Measurements from ENCODE around the gene UFD1.

DNA sequence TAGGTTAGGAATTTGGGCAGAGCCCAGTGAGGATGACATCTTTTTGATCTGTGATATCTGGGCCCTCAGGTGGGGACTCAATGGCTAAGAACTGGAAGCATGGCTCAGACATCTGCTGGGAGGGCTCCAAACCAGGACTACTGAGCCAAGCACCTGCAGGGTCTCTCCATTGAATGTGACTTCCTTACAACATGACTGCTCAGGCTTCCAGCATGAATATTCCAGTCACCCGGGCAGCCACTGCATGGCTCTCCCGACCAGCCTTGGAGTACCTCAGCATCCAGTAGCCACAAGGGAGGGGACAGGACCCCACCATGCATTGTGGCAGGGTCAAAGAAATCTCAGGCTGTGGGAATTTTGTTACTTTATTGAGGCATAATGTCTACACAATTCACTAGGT is 9.3 kb upstream of the UFD1 start:
- TF ChIP-seq RXRA (IDR thresholded peaks at IDR 0.05; ENCODE audit: borderline replicate concordance, low read depth) (no peak), FOXM1 (IDR thresholded peaks at IDR 0.05; ENCODE audit: low read depth) (no peak), YY1 (IDR thresholded peaks at IDR 0.05; ENCODE audit: low read depth) (no peak), EP300 (IDR thresholded peaks at IDR 0.05; ENCODE audit: borderline replicate concordance in 1 of 2, low read depth in 1 of 2, low read length in 1 of 2) (no peak), POLR2AphosphoS5 (IDR thresholded peaks at IDR 0.05; ENCODE audit: low read depth, low read length) (no peak), RAD21 (IDR thresholded peaks at IDR 0.05; ENCODE audit: low read length) (no peak), EZH2phosphoT487 (IDR thresholded peaks at IDR 0.05; ENCODE audit: borderline replicate concordance, low read depth) (no peak)
- TF ChIP-seq, protein P1, sequence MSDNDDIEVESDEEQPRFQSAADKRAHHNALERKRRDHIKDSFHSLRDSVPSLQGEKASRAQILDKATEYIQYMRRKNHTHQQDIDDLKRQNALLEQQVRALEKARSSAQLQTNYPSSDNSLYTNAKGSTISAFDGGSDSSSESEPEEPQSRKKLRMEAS (IDR thresholded peaks at IDR 0.05; ENCODE audit: low read depth): no peak
- TF ChIP-seq, protein P2, sequence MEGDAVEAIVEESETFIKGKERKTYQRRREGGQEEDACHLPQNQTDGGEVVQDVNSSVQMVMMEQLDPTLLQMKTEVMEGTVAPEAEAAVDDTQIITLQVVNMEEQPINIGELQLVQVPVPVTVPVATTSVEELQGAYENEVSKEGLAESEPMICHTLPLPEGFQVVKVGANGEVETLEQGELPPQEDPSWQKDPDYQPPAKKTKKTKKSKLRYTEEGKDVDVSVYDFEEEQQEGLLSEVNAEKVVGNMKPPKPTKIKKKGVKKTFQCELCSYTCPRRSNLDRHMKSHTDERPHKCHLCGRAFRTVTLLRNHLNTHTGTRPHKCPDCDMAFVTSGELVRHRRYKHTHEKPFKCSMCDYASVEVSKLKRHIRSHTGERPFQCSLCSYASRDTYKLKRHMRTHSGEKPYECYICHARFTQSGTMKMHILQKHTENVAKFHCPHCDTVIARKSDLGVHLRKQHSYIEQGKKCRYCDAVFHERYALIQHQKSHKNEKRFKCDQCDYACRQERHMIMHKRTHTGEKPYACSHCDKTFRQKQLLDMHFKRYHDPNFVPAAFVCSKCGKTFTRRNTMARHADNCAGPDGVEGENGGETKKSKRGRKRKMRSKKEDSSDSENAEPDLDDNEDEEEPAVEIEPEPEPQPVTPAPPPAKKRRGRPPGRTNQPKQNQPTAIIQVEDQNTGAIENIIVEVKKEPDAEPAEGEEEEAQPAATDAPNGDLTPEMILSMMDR (IDR thresholded peaks at IDR 0.05): no peak
- TF ChIP-seq, protein P3, sequence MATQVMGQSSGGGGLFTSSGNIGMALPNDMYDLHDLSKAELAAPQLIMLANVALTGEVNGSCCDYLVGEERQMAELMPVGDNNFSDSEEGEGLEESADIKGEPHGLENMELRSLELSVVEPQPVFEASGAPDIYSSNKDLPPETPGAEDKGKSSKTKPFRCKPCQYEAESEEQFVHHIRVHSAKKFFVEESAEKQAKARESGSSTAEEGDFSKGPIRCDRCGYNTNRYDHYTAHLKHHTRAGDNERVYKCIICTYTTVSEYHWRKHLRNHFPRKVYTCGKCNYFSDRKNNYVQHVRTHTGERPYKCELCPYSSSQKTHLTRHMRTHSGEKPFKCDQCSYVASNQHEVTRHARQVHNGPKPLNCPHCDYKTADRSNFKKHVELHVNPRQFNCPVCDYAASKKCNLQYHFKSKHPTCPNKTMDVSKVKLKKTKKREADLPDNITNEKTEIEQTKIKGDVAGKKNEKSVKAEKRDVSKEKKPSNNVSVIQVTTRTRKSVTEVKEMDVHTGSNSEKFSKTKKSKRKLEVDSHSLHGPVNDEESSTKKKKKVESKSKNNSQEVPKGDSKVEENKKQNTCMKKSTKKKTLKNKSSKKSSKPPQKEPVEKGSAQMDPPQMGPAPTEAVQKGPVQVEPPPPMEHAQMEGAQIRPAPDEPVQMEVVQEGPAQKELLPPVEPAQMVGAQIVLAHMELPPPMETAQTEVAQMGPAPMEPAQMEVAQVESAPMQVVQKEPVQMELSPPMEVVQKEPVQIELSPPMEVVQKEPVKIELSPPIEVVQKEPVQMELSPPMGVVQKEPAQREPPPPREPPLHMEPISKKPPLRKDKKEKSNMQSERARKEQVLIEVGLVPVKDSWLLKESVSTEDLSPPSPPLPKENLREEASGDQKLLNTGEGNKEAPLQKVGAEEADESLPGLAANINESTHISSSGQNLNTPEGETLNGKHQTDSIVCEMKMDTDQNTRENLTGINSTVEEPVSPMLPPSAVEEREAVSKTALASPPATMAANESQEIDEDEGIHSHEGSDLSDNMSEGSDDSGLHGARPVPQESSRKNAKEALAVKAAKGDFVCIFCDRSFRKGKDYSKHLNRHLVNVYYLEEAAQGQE (IDR thresholded peaks at IDR 0.05; ENCODE audit: low read depth, low read length): no peak

Data from SK-N-SH (cell line).